HG03045 (cell line): ENCODE measurements around the gene SERPINB2.

Experiments used
- ATAC-seq: cut with Tn5 transposase; IDR thresholded peaks from one replicate; pipeline ENCODE4 v1.9.1; 2021; ENCODE audit warnings: mild to moderate bottlenecking, moderate library complexity; ENCODE audit not compliant: unreplicated experiment

SERPINB2 gene

GRCh38 chr18:63887424-63887823, at the start of gene SERPINB2:
SERPINB2 (plus strand) TSS chr18:63887705; CDS start chr18:63891445, 3,740 bp downstream.
- no peak for ATAC-seq

GRCh38 chr18:63843008-63843407, 44.5 kb upstream of the SERPINB2 start:
- ATAC-seq: no peak

GRCh38 chr18:63844254-63844653, 43.3 kb upstream of the SERPINB2 start:
- ATAC-seq: peak; percentile 49

- peak; percentile 48 for ATAC-seq
Measured at GRCh38 chr18:63848159-63848558, 39.3 kb upstream of the SERPINB2 start.

- ATAC-seq: no peak
Measured at GRCh38 chr18:63850020-63850419, 37.5 kb upstream of the SERPINB2 start.

- no peak for ATAC-seq
Measured at GRCh38 chr18:63850636-63851035, 36.9 kb upstream of the SERPINB2 start.

- no peak for ATAC-seq
Measured at GRCh38 chr18:63858456-63858855, 29.0 kb upstream of the SERPINB2 start.

GRCh38 chr18:63859781-63860475, 27.6 kb upstream of the SERPINB2 start:
- ATAC-seq: no peak

- no peak for ATAC-seq
Measured at GRCh38 chr18:63860531-63860930, 27.0 kb upstream of the SERPINB2 start.

- ATAC-seq: no peak
Measured at GRCh38 chr18:63867368-63868125, 20.0 kb upstream of the SERPINB2 start.

GRCh38 chr18:63868546-63868945, 19.0 kb upstream of the SERPINB2 start:
- no peak for ATAC-seq

- no peak for ATAC-seq
Measured at GRCh38 chr18:63869374-63869773, 18.1 kb upstream of the SERPINB2 start.

GRCh38 chr18:63869851-63870250, 17.7 kb upstream of the SERPINB2 start:
- ATAC-seq: no peak

- no peak for ATAC-seq
Measured at GRCh38 chr18:63871836-63872235, 15.7 kb upstream of the SERPINB2 start.

- no peak for ATAC-seq
Measured at GRCh38 chr18:63872586-63872985, 14.9 kb upstream of the SERPINB2 start.

- no peak for ATAC-seq
Measured at GRCh38 chr18:63878343-63878742, 9.2 kb upstream of the SERPINB2 start.

- ATAC-seq: no peak
Measured at GRCh38 chr18:63878925-63879324, 8.6 kb upstream of the SERPINB2 start.

GRCh38 chr18:63879709-63880108, 7.8 kb upstream of the SERPINB2 start:
- no peak for ATAC-seq

- no peak for ATAC-seq
Measured at GRCh38 chr18:63881851-63882250, 5.7 kb upstream of the SERPINB2 start.

GRCh38 chr18:63882333-63883141, 5.0 kb upstream of the SERPINB2 start:
- no peak for ATAC-seq

GRCh38 chr18:63883617-63884016, 3.9 kb upstream of the SERPINB2 start:
- no peak for ATAC-seq
